ACC112 (cell line): ENCODE measurements around the gene EMC9.
"Not testable (repeated sequence)": the region's sequence is repeated elsewhere in the genome, so short reads cannot be mapped to it uniquely, and the experiment has no call there.

Source experiments
- H2AFZ ChIP-seq: fragments of 200-600 bp; sonication (generic); one replicate; pipeline ENCODE4 v1.6.0; 2017; ENCODE audit warnings: antibody characterized with exemption, low read length; ENCODE audit not compliant: unreplicated experiment
- H3K27ac ChIP-seq: fragments of 200-600 bp; sonication (generic); 2 replicates; pipeline ENCODE4 v1.5.1; 2014; ENCODE audit warnings: low read depth, mild to moderate bottlenecking, antibody characterized with exemption, low read length, moderate library complexity
- H3K27me3 ChIP-seq: fragments of 200-600 bp; sonication (generic); 2 replicates; pipeline ENCODE4 v1.6.1; 2014; ENCODE audit warnings: mild to moderate bottlenecking, antibody characterized with exemption, low read length, moderate library complexity, mixed read lengths; ENCODE audit not compliant: insufficient read depth
- H3K36me3 ChIP-seq: fragments of 200-600 bp; sonication (generic); 2 replicates; pipeline ENCODE4 v1.6.1; 2016; ENCODE audit warnings: mild to moderate bottlenecking, antibody characterized with exemption, low read length, moderate library complexity, mixed read lengths; ENCODE audit not compliant: insufficient read depth
- H3K4me1 ChIP-seq: fragments of 200-600 bp; sonication (generic); one replicate; pipeline ENCODE4 v1.6.1; 2016; ENCODE audit warnings: low read length, mixed read lengths; ENCODE audit not compliant: insufficient read depth, unreplicated experiment, control insufficient read depth
- H3K4me3 ChIP-seq: fragments of 200-600 bp; sonication (generic); 2 replicates; pipeline ENCODE4 v1.5.1; 2014; ENCODE audit warnings: mild to moderate bottlenecking, low read depth, low read length
- H3K79me2 ChIP-seq: fragments of 200-600 bp; sonication (generic); one replicate; pipeline ENCODE4 v1.6.0; 2016; ENCODE audit warnings: low read length; ENCODE audit not compliant: control insufficient read depth, unreplicated experiment, insufficient read depth

EMC9 gene

GRCh38 chr14:24106672-24107271, 34.6 kb downstream of the EMC9 start:
- Histone ChIP-seq H3K36me3 (no peaks in the 10 kb centered on the region), H3K4me3 (no peak overlapping the region), H3K27ac (no peak overlapping the region), H3K4me1 (peaks cover 9% of the 10 kb centered on the region), H3K79me2 (no peaks in the 10 kb centered on the region), H3K27me3 (no peaks in the 10 kb centered on the region), H2AFZ (no peak overlapping the region)

- H3K36me3 ChIP-seq, H2AFZ ChIP-seq, H3K27me3 ChIP-seq, H3K4me3 ChIP-seq, H3K27ac ChIP-seq, H3K4me1 ChIP-seq, H3K79me2 ChIP-seq: not testable (repeated sequence)
Measured at GRCh38 chr14:24105609-24106239, 35.7 kb downstream of the EMC9 start.

- Histone ChIP-seq H3K36me3 (0 out of 2 replicates have a peak, but pooled peaks cover 6% of the 10 kb centered on the region), H3K79me2 (no peaks in the 10 kb centered on the region), H2AFZ (no peak overlapping the region), H3K27ac (no peak overlapping the region), H3K4me3 (no peak overlapping the region), H3K4me1 (peaks cover 9% of the 10 kb centered on the region), H3K27me3 (no peaks in the 10 kb centered on the region)
Measured at GRCh38 chr14:24103451-24103850, 37.9 kb downstream of the EMC9 start.

GRCh38 chr14:24102357-24103048, 38.9 kb downstream of the EMC9 start:
- Histone ChIP-seq H3K36me3 (0 out of 2 replicates have a peak, but pooled peaks cover 6% of the 10 kb centered on the region), H3K79me2 (no peaks in the 10 kb centered on the region), H3K27ac (no peak overlapping the region), H3K4me3 (no peak overlapping the region), H3K27me3 (no peaks in the 10 kb centered on the region), H2AFZ (no peak overlapping the region), H3K4me1 (peaks cover 3% of the 10 kb centered on the region)

GRCh38 chr14:24100982-24101494, 40.4 kb downstream of the EMC9 start:
- Histone ChIP-seq H3K27me3 (no peaks in the 10 kb centered on the region), H3K27ac (no peak overlapping the region), H2AFZ (no peak overlapping the region), H3K4me1 (no peaks in the 10 kb centered on the region), H3K4me3 (no peak overlapping the region), H3K79me2 (no peaks in the 10 kb centered on the region), H3K36me3 (0 out of 2 replicates have a peak, but pooled peaks cover 6% of the 10 kb centered on the region)

GRCh38 chr14:24100197-24100981, 41.0 kb downstream of the EMC9 start:
- Histone ChIP-seq H3K4me1 (peaks cover 4% of the 10 kb centered on the region), H3K36me3 (0 out of 2 replicates have a peak, but pooled peaks cover 6% of the 10 kb centered on the region), H2AFZ (no peak overlapping the region), H3K4me3 (no peak overlapping the region), H3K27ac (no peak overlapping the region), H3K27me3 (no peaks in the 10 kb centered on the region), H3K79me2 (peaks cover 5% of the 10 kb centered on the region)

- Histone ChIP-seq H3K27ac (no peak overlapping the region), H3K27me3 (no peaks in the 10 kb centered on the region), H3K79me2 (peaks cover 10% of the 10 kb centered on the region), H3K4me3 (no peak overlapping the region), H3K36me3 (0 out of 2 replicates have a peak, but pooled peaks cover 6% of the 10 kb centered on the region), H3K4me1 (peaks cover 4% of the 10 kb centered on the region), H2AFZ (no peak overlapping the region)
Measured at GRCh38 chr14:24098927-24099813, 42.2 kb downstream of the EMC9 start.

- no peak overlapping the region for H2AFZ ChIP-seq
- no peaks in the 10 kb centered on the region for H3K27me3 ChIP-seq
- no peak overlapping the region for H3K4me3 ChIP-seq
- peaks cover 10% of the 10 kb centered on the region for H3K79me2 ChIP-seq
- H3K4me1 ChIP-seq: peaks cover 4% of the 10 kb centered on the region
- H3K36me3 ChIP-seq: 0 out of 2 replicates have a peak, but pooled peaks cover 6% of the 10 kb centered on the region
- no peak overlapping the region for H3K27ac ChIP-seq
Measured at GRCh38 chr14:24098229-24098926, 43.0 kb downstream of the EMC9 start.

GRCh38 chr14:24096545-24097181, 44.7 kb downstream of the EMC9 start:
- H2AFZ ChIP-seq: no peak overlapping the region

More at GRCh38 chr14:24096545-24097181, 44.7 kb downstream of the EMC9 start:
- peaks cover 10% of the 10 kb centered on the region for H3K79me2 ChIP-seq
- no peak overlapping the region for H3K4me3 ChIP-seq
- H3K27ac ChIP-seq: no peak overlapping the region
- peaks cover 4% of the 10 kb centered on the region for H3K4me1 ChIP-seq
- H3K36me3 ChIP-seq: 0 out of 2 replicates have a peak, but pooled peaks cover 6% of the 10 kb centered on the region
- H3K27me3 ChIP-seq: no peaks in the 10 kb centered on the region
